GM12875 (cell line): ENCODE data around the gene CCDC154.

ENCODE experiments used
- H3K4me3 ChIP-seq: one replicate; pipeline ENCODE4 v1.5.1; 2011; ENCODE audit warnings: low read depth, low read length, control low read depth
- CTCF ChIP-seq: IDR thresholded peaks from 2 replicates; pipeline ENCODE4 v1.5.1; 2011; ENCODE audit warnings: low read depth, mild to moderate bottlenecking, control low read depth, inconsistent platforms, low read length, moderate library complexity, borderline replicate concordance; ENCODE audit not compliant: insufficient read depth

Gene CCDC154

DNA sequence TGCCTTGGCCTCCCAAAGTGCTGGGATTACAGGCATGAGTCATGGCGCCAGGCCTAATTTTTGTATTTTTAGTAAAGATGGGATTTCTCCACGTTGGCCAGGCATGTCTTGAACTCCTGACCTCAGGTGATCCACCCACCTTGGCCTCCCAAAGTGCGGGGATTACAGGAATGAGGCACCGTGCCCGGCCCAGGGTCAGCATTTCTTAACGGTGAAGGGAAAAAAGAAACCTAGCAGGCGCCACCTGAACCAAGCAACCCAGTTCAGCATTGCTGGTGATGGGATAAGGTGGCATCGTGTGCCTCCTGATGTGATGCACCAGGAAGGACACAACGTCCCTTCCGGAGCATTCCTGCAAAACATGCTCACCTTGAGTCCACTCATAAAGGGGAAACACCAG, 32.7 kb upstream of the CCDC154 start:
- no peak for TF ChIP-seq CTCF
- no peak overlapping the region for H3K4me3 ChIP-seq

- TF ChIP-seq CTCF, result no peak
- H3K4me3 ChIP-seq, result peak overlapping the region; percentile 90
These were observed 31.3 kb upstream of the CCDC154 start for GRCh38 chr16:1475552-1476114.

DNA sequence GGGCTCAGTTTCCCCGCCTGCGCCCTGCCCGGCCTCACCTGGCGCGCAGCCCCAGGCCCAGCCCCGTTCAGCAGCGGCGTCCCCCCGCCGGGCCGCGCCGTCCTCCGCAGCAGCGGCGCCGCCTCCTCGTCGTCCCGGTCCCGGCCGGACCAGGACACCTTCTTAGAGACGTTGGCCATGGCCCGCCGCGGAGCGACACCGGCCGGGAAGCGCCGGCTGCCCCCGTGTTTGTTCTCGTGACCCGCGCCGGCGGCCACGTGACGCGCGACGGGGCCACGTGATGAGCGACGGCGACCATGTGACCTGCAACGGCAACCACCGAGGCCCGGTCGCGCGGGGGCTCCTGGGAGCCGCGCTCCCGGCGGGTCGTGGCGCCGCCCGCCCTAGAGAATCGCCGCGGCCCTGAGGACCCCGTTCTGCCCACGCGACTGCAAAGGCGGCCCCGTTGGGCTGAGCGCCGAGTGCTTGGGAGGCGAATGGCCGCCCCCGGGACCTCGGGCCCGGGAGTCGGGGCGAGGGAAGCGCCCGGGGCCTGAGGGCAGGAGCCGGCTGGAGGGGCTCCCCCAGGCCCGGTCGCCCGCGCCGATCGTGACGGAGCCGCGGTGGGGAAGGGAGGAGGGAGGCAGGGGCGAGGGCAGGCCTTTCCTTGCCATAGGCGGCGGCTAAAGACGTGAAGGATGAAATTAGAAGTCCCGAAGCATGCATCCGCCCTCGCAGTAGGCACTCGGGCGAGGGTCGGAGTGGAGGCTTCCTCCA, 30.6 kb upstream of the CCDC154 start, which contains the start of gene CLCN7:
CLCN7 (minus strand) TSS at position 233 of the 756 bp plus-strand sequence; CDS start at position 179, 54 bp downstream.
- H3K4me3 ChIP-seq, result peak within 1 kb of the TSS; percentile 90
- TF ChIP-seq CTCF, result no peak

- TF ChIP-seq CTCF, result no peak
These were observed 29.9 kb upstream of the CCDC154 start for GRCh38 chr16:1474082-1474795.

DNA sequence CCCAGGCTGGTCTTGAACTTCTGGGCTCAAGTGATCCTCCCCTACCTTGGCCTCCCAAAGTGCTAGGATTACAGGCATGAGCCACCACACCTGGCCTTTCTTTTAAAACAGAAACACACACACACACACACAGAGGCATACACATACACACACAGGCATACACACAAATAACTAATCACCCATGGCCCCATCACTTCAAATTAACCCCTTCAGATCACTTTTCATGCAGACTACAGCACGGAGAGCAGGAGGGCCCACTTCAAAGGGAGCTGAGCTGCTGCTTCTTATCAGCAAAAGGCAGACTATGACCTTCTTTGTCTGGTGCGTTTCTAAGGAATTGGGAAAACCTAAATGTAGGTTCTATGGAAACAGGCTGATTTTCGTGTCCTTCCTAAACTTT, 28.6 kb upstream of the CCDC154 start:
- no peak for TF ChIP-seq CTCF
- no peak overlapping the region for H3K4me3 ChIP-seq

More at GRCh38 chr16:1474082-1474795, 29.9 kb upstream of the CCDC154 start:
- H3K4me3 ChIP-seq, result peak overlapping the region; percentile 90

GRCh38 chr16:1471569-1472194, 27.3 kb upstream of the CCDC154 start:
- no peak for TF ChIP-seq CTCF
- H3K4me3 ChIP-seq, result no peak overlapping the region
